Keratinocyte (primary cell): ENCODE data around the gene C6orf47.

Experiments used
- CTCF ChIP-seq, 3 experiments: IDR thresholded peaks in 1 of 3; conservative IDR thresholded peaks in 1 of 3; optimal IDR thresholded peaks in 1 of 3; 2 replicates in 2 of 3; 3 replicates in 1 of 3; pipeline versions ENCODE3 to v1.5.1; 2011; ENCODE audit warnings: low read length in 3 of 3, mild to moderate bottlenecking in 3 of 3, moderate library complexity in 2 of 3, control low read depth in 1 of 3, inconsistent platforms in 1 of 3; ENCODE audit not compliant: insufficient read depth in 2 of 3; ENCODE audit errors: extremely low read depth in 1 of 3
- EZH2 ChIP-seq: IDR thresholded peaks from one replicate; pipeline ENCODE4 v1.6.1; 2012; ENCODE audit warnings: inconsistent platforms, mild to moderate bottlenecking, low read length, moderate library complexity

- TF ChIP-seq CTCF (optimal IDR thresholded peaks at IDR 0.05 in 1 of 3, IDR thresholded peaks at IDR 0.05 in 1 of 3, conservative IDR thresholded peaks at IDR 0.05 in 1 of 3; ENCODE audit: extremely low read depth in 1 of 3, insufficient read depth in 2 of 3, low read length in 3 of 3) (no peak), EZH2 (no peak)
Observed at GRCh38 chr6:31686483-31686882, 25.9 kb upstream of the C6orf47 start.
